CD4-positive, CD25-positive, alpha-beta regulatory T cell (primary cell): ENCODE results near the gene POLN. TPM values are rescaled to one million over a fixed set of nuclear protein-coding genes. Genes with fewer than 3 reads are reported as not detected.
"Not testable (repeated sequence)": the region's sequence is repeated elsewhere in the genome, so short reads cannot be mapped to it uniquely, and the experiment has no call there.

ENCODE experiments used
- ATAC-seq, 2 donors: fragments of 150-1000 bp; cut with Tn5 transposase; one replicate each; pipeline ENCODE4 v1.10.0; 2021; ENCODE audit warnings: low read depth in 2 of 2, moderate number of reproducible peaks in 2 of 2, moderate library complexity in 1 of 2
- DNase-seq, 3 donors: peaks; one replicate each; pipeline versions ENCODE4 v3.0.0 to v3.0.0-alpha.2; 2012 to 2022; ENCODE audit warnings: mixed read lengths in 1 of 3
- H3K27ac ChIP-seq: one replicate; pipeline ENCODE4 v1.7.0; 2013; ENCODE audit warnings: mild to moderate bottlenecking, low read length; ENCODE audit not compliant: insufficient read depth, poor library complexity, severe bottlenecking
- H3K27me3 ChIP-seq: one replicate; pipeline ENCODE4 v1.7.0; 2013; ENCODE audit warnings: low read length; ENCODE audit not compliant: control insufficient read depth, insufficient read depth
- H3K36me3 ChIP-seq: one replicate; pipeline ENCODE4 v1.7.0; 2013; ENCODE audit warnings: mild to moderate bottlenecking, low read length, moderate library complexity; ENCODE audit not compliant: control insufficient read depth, insufficient read depth
- H3K4me1 ChIP-seq: 2 replicates; pipeline ENCODE4 v1.7.0; 2013; ENCODE audit warnings: mild to moderate bottlenecking, low read length; ENCODE audit not compliant: insufficient read depth, control insufficient read depth, poor library complexity, severe bottlenecking
- H3K4me3 ChIP-seq: one replicate; pipeline ENCODE4 v1.7.0; 2013; ENCODE audit warnings: low read depth, mild to moderate bottlenecking, low read length, moderate library complexity
- H3K9me3 ChIP-seq, 2 experiments: 1 replicate in 1 of 2; 2 replicates in 1 of 2; pipeline ENCODE4 v1.7.0; 2013; ENCODE audit warnings: low read length in 2 of 2, mild to moderate bottlenecking in 1 of 2, moderate library complexity in 1 of 2; ENCODE audit not compliant: control insufficient read depth in 2 of 2
- H3K27ac Mint-ChIP-seq, 3 donors: one replicate each; pipeline ENCODE4 v1.8.0; 2020 to 2022; ENCODE audit warnings: mild to moderate bottlenecking in 3 of 3, mixed read lengths in 3 of 3, moderate library complexity in 2 of 3
- H3K27me3 Mint-ChIP-seq: one replicate; pipeline ENCODE4 v1.8.0; 2022; ENCODE audit warnings: mild to moderate bottlenecking, mixed read lengths
- H3K36me3 Mint-ChIP-seq: one replicate; pipeline ENCODE4 v1.8.0; 2020; ENCODE audit warnings: mixed read lengths
- H3K4me1 Mint-ChIP-seq, 4 donors: one replicate each; pipeline ENCODE4 v1.8.0; 2020 to 2022; ENCODE audit warnings: mixed read lengths in 4 of 4, mild to moderate bottlenecking in 1 of 4
- H3K4me3 Mint-ChIP-seq, 4 donors: one replicate each; pipeline ENCODE4 v1.8.0; 2020 to 2022; ENCODE audit warnings: mild to moderate bottlenecking in 4 of 4, mixed read lengths in 4 of 4, moderate library complexity in 3 of 4
- H3K9me3 Mint-ChIP-seq, 7 donors: one replicate each; pipeline ENCODE4 v1.8.0; 2020 to 2022; ENCODE audit warnings: mixed read lengths in 7 of 7, mild to moderate bottlenecking in 3 of 7, moderate library complexity in 2 of 7
- polyA plus RNA-seq, 4 donors: library from polyadenylated mRNA; unstranded; fragments of 300-500 nt; fragmentation: Illumina TruSeq; gene quantifications; one replicate each; pipeline ENCODE4 v1.2.3, GENCODE V29; 2021
- total RNA-seq: library from RNA; stranded (reverse); gene quantifications from one replicate; pipeline ENCODE4 v1.2.3, GENCODE V29; 2022

The POLN gene
- total and polyA plus RNA-seq, 5 donors from 2014 or later = 0.46 to 4.9 (median 0.94) TPM

- Histone ChIP-seq H3K9me3 (no peaks in the 10 kb centered on the region), H3K4me3 (no peak overlapping the region), H3K27me3 (peaks cover 13% of the 10 kb centered on the region), H3K4me1 (peaks cover 19% of the 10 kb centered on the region), H3K36me3 (no peaks in the 10 kb centered on the region), H3K27ac (no peak overlapping the region)
- Mint-ChIP-seq H3K27ac (no peak overlapping the region), H3K4me3 (peak overlapping the region; percentile 26 to 92 (median 71)), H3K4me1 (peaks cover 0 to 7% (median 4%) of the 10 kb centered on the region in 4 donors), H3K9me3 (peaks cover 0 to 4% (median 0%) of the 10 kb centered on the region in 7 donors), H3K36me3 (no peaks in the 10 kb centered on the region), H3K27me3 (peaks cover 47% of the 10 kb centered on the region)
- DNase-seq (no peak), ATAC-seq (no peak)
These were observed 201.3 kb downstream of the POLN start for GRCh38 chr4:2040391-2041238.

- H3K4me1 Mint-ChIP-seq = peaks cover 0 to 6% (median 4%) of the 10 kb centered on the region in 4 donors
- no peak overlapping the region for H3K27ac Mint-ChIP-seq
- Histone ChIP-seq H3K27me3 (peaks cover 13% of the 10 kb centered on the region), H3K4me3 (no peak overlapping the region), H3K9me3 (no peaks in the 10 kb centered on the region), H3K27ac (no peak overlapping the region), H3K36me3 (no peaks in the 10 kb centered on the region), H3K4me1 (peaks cover 12% of the 10 kb centered on the region)
- H3K36me3 Mint-ChIP-seq = no peaks in the 10 kb centered on the region
- ATAC-seq (no peak), DNase-seq (no peak)
- H3K27me3 Mint-ChIP-seq = peaks cover 52% of the 10 kb centered on the region
- H3K9me3 Mint-ChIP-seq = peaks cover 0 to 5% (median 0%) of the 10 kb centered on the region in 7 donors
- H3K4me3 Mint-ChIP-seq = no peak overlapping the region
These were observed 205.1 kb downstream of the POLN start for GRCh38 chr4:2036866-2037265.

GRCh38 chr4:2036327-2036726 is 205.6 kb downstream of the POLN start:
- Histone ChIP-seq H3K27ac (no peak overlapping the region), H3K4me1 (peaks cover 7% of the 10 kb centered on the region), H3K4me3 (no peak overlapping the region), H3K27me3 (peaks cover 13% of the 10 kb centered on the region), H3K36me3 (no peaks in the 10 kb centered on the region), H3K9me3 (no peaks in the 10 kb centered on the region)
- no peak for DNase-seq
- no peak for ATAC-seq
- peaks cover 0 to 3% (median 0%) of the 10 kb centered on the region in 7 donors for H3K9me3 Mint-ChIP-seq
- no peaks in the 10 kb centered on the region for H3K36me3 Mint-ChIP-seq
- peaks cover 0 to 6% (median 4%) of the 10 kb centered on the region in 4 donors for H3K4me1 Mint-ChIP-seq
- H3K27ac Mint-ChIP-seq = peak overlapping the region in 1 of 3 donors; percentile 45
- H3K4me3 Mint-ChIP-seq = no peak overlapping the region
- H3K27me3 Mint-ChIP-seq = peaks cover 48% of the 10 kb centered on the region

- peaks cover 69% of the 10 kb centered on the region for H3K27me3 Mint-ChIP-seq
- not testable (repeated sequence) for H3K36me3 Mint-ChIP-seq, H3K27ac ChIP-seq, H3K9me3 ChIP-seq, H3K4me1 Mint-ChIP-seq, H3K36me3 ChIP-seq, ATAC-seq, H3K4me3 ChIP-seq, H3K4me1 ChIP-seq, H3K27ac Mint-ChIP-seq, H3K4me3 Mint-ChIP-seq, DNase-seq
- H3K27me3 ChIP-seq = peaks cover 11% of the 10 kb centered on the region
- H3K9me3 Mint-ChIP-seq = peaks cover 0 to 10% (median 4%) of the 10 kb centered on the region in 7 donors
These were observed 210.8 kb downstream of the POLN start for GRCh38 chr4:2031161-2031560.

GRCh38 chr4:2027120-2027519 is 214.8 kb downstream of the POLN start:
- H3K27ac ChIP-seq, H3K36me3 ChIP-seq, H3K9me3 ChIP-seq, ATAC-seq, H3K4me3 Mint-ChIP-seq, H3K4me1 ChIP-seq, DNase-seq, H3K4me1 Mint-ChIP-seq, H3K27ac Mint-ChIP-seq, H3K4me3 ChIP-seq, H3K36me3 Mint-ChIP-seq: not testable (repeated sequence)
- H3K27me3 ChIP-seq = peaks cover 25% of the 10 kb centered on the region
- Mint-ChIP-seq H3K9me3 (peaks cover 0 to 10% (median 5%) of the 10 kb centered on the region in 7 donors), H3K27me3 (peaks cover 80% of the 10 kb centered on the region)

- Histone ChIP-seq H3K4me3 (no peak overlapping the region), H3K4me1 (no peaks in the 10 kb centered on the region), H3K9me3 (peaks cover 0 to 9% of the 10 kb centered on the region in 2 experiments), H3K36me3 (no peaks in the 10 kb centered on the region), H3K27ac (no peak overlapping the region), H3K27me3 (peaks cover 24% of the 10 kb centered on the region)
- Mint-ChIP-seq H3K36me3 (no peaks in the 10 kb centered on the region), H3K4me1 (no peaks in the 10 kb centered on the region), H3K27me3 (peaks cover 84% of the 10 kb centered on the region), H3K9me3 (peaks cover 0 to 14% (median 5%) of the 10 kb centered on the region in 7 donors), H3K4me3 (no peak overlapping the region), H3K27ac (no peak overlapping the region)
- ATAC-seq (no peak), DNase-seq (no peak)
These were observed 216.1 kb downstream of the POLN start for GRCh38 chr4:2025817-2026216.

- Mint-ChIP-seq H3K4me3 (no peak overlapping the region), H3K36me3 (no peaks in the 10 kb centered on the region), H3K27ac (no peak overlapping the region), H3K4me1 (no peaks in the 10 kb centered on the region), H3K27me3 (peaks cover 84% of the 10 kb centered on the region), H3K9me3 (peaks cover 0 to 14% (median 5%) of the 10 kb centered on the region in 7 donors)
- Histone ChIP-seq H3K4me3 (no peak overlapping the region), H3K27ac (no peak overlapping the region), H3K4me1 (no peaks in the 10 kb centered on the region), H3K36me3 (no peaks in the 10 kb centered on the region), H3K9me3 (peaks cover 0 to 9% of the 10 kb centered on the region in 2 experiments), H3K27me3 (peaks cover 23% of the 10 kb centered on the region)
- no peak for ATAC-seq
- no peak for DNase-seq
These were observed 217.2 kb downstream of the POLN start for GRCh38 chr4:2024683-2025082.
